ENCODE measurements around the gene SELE.

Gene SELE, protein sequence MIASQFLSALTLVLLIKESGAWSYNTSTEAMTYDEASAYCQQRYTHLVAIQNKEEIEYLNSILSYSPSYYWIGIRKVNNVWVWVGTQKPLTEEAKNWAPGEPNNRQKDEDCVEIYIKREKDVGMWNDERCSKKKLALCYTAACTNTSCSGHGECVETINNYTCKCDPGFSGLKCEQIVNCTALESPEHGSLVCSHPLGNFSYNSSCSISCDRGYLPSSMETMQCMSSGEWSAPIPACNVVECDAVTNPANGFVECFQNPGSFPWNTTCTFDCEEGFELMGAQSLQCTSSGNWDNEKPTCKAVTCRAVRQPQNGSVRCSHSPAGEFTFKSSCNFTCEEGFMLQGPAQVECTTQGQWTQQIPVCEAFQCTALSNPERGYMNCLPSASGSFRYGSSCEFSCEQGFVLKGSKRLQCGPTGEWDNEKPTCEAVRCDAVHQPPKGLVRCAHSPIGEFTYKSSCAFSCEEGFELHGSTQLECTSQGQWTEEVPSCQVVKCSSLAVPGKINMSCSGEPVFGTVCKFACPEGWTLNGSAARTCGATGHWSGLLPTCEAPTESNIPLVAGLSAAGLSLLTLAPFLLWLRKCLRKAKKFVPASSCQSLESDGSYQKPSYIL

DNA sequence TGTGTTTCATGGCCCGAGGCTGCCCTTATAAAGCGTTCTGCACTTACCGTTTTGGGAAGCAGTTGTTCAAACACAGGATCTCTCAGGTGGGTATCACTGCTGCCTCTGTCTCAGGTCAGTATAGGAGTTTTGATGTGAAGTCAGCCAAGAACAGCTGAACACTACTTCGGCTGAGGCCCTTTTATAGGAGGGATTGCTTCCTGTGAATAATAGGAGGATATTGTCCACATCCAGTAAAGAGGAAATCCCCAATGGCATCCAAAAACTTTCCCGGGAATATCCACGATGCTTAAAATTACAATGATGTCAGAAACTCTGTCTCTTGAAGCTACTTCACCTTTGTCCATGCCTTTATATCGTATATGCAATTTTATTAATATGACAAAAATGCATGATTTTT lies at the start of gene SELE:
Gene SELE, minus strand, starts transcription at position 156 of the 400 bp plus-strand sequence. CDS start 467 bp downstream, outside the sequence.
- no peak for DNase-seq

DNA sequence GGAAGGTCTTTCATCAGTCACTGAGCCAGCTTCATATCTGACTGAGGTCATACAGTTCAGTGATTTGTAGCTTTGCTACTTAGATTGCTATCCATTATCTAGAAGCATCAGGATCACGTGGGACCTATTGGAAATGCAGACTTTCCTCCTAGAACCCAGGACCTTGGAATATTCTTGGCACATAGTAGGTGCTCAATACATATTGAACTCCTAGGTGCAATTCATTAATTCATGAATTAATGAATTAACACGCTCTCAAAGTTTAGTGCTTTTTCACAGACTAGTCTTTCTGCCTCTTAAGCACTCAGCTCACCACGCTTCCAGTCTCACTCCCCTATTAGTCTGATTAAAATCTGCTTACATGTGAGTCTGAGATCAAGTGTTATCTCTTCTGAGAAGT lies 48.7 kb upstream of the SELE start:
- no peak for DNase-seq

DNA sequence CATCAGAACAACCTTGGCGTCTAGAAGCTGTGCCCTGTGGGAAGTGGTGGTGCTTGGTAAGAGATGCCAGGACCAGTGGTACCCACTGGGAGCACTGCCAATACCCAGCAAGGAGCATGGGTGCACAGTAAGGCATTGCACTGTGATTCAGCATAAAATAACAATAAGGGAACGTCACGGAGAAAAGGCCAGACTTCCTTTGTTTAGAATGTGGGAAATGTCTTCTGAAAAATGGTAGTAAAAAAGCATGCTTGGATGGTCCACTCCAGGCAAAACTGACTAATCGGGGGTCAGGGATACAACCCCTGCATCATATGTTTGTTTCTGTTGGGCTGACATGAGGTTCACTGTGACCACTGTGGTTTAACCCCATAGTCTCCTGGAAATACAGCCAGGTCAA lies 46.1 kb upstream of the SELE start:
- DNase-seq = no peak

DNA sequence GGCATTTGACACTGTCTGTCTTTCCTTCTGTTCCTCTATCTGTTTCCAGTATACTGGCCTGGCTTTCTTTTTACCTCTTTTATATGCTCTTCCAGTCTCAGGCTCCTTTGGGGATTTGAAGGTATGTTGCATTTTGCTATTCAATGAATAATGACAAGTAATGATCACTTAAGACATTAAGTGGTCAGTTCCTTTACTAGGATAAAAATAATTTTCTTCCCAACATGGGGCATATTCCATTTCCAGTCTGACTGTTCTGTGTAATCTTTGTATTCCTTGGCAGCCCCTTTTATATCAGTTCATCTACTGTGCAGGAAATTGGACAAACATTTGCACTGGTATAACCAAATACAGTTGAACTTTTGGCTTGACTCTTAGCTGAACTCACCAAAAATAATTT lies 45.3 kb upstream of the SELE start:
- no peak for DNase-seq

DNA sequence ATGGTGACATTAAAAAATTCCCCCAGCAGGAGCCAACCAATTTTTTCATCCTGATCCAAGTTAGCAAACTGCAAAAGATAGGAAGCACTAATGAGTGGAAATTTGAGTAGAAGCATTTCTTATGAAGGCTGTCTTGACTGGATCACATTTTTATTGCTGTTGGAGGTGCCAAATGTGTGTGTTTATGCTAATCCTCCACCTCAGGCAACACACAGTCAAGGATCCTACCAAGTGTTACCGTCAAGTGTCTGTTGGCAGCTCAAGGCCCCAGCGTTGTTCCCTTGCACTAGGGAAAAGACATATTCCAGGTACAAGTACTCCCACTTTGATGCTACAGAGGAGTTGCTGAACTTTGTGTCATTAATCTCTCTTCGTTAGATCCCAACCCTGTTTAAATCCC lies 42.6 kb upstream of the SELE start:
- DNase-seq = no peak

DNA sequence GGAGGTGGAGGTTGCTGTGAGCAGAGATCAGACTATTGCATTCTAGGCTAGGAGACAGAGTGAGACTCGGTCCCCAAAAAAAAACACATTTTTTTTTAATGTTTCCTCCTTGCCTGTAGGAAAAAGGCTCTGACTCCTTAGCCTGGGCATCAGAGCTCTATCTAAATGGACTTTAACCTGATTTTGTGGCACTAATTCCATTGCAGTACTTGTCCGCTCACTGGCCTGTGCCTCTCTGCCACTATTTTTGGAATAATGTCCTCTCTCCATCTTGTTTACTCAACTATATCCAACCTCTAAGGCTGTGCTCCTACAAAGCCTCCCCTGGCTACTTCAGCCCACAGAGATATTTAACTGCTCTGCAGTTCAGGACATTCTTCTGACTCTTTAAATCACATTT lies 34.3 kb upstream of the SELE start:
- no peak for DNase-seq

DNA sequence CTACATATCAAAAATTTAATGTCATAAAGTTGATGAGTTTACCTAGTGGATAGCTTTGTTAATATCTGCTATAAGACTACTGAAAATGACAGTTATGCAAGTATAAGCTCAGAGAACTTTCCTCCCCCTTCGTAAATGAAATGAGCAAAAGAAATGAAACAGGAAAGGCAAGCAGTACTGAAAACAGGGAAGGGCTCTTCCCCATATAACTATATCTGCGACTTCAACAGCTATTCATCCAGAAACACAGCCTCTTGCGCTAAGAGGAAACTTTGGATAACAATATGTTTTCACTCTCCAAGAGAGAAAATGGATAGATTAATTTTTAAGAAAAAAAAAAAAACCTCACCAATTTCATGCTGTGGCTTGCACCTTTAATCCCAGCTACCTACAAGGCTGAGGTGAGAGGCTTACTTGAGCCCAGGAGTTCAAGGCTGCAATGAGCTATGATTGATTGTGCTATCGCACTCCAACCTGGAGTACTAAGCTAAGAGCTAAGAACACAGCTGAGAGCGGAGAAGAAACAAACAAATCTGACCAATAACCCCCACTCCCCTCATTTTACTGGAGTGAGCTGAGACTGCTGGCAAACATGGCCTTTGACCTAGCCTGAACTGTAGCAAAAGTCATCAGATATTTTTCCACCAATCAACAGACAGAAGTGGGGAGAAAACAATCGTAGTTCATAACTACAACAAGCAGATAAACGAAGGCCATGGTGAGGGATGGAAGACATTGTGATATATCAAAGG lies 31.9 kb upstream of the SELE start:
- no peak for DNase-seq

DNA sequence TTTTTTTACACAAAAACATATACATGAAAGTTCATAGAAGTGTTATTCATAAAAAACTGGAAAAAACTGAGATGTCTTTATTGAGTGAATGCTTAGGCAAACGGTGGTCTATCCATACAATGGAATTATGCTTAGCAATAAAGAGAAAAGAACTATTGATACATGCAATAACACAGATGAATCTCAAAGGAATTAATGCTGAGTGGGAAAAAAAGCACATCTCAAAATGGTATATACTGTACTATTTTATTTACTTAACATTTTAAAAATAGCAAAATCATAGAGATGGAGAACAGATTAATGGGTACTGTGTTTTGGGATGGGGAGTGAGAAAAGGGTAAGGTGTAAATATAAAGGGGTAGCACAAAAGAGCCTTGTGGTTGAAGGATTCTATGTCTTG lies 31.0 kb upstream of the SELE start:
- no peak for DNase-seq

DNA sequence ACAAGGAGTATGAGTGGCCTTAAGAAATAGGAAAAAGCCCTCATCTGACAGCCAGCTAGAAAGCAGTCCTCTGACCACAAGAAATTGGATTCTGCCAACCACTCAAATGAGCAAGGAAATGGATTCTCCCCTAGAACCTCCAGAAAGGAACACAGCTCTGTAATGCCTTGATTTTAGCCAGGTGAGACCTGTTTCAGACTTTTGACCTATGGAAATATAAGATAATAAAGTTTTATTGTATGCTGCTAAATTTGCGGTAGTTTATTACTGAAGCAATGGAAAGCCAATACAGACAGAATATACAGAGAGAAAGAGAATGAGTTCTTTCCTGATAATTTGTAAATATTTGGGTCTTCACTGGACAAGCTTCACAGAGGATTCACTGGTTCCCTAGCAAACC lies 28.8 kb upstream of the SELE start:
- DNase-seq = no peak

DNA sequence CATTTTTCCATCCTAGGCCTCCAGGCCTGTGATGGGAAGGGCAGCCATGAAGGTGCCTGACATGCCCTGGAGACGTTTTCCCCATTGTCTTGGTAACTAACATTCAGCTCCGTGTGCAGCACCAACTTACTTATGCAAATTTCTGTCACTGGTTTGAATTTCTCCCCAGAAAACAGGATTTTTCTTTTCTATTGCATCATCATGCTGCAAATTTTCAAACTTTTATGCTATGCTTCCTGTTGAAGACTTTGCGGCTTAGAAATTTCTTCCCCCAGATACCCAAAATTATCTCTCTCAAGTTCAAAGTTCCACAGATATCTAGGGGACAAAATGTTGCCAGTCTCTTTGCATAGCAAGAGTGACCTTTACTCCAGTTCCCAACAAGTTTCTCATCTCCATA lies 25.2 kb upstream of the SELE start:
- DNase-seq = no peak

DNA sequence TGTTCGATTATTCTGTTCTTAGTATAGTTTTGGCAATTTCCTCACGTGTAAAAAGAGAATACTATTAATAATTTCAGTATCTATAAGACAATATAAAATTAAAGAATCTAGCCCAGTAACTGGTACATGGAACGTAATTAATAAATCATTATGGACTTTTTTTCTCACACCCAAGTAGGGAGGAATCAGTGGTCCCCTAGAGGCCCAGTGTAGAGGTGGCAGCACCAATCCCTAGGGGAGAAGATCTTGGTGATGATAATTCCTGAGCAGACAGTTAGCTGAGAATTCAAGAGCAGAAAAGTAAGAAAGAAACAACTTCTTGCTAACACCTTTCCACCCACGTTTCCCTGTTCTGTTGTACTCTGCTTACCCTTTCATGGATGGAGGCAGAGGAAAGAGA lies 19.7 kb upstream of the SELE start:
- no peak for DNase-seq

DNA sequence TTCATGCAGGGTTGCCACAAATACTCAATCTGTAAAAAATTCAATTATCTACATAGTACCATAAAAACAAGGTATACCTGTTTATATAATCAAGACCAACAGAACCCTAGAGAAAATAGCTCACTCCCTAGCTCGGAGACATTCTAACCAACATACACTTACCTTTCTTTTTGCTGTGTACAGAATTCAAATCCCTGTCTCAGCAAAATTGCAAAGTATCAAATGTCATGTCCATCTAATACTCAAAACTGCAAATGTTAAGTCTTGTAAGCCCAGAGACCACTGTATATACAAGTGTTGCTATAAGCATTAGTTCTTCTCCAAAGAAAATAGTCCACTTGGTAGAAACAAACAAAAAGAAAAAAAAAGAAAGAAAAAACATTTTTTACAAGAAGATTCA lies 16.2 kb upstream of the SELE start:
- no peak for DNase-seq

DNA sequence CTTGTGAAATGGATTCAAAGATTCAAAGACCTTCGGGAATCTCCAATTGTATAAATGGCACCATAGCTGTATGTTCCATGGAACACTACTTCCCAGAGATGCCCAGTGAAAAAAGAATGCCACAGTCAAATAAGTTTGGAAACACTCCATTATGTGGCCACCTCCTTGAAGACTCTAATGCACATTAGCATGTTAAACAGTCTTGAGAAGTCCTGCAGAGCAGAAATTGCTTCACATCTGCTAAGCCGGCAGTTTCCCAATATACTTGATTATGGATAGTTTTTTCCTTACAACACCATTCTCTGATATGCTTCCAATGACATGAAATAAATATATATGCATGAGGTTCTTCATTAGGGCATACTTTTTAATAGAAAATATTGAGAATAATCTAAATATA lies 12.7 kb upstream of the SELE start:
- DNase-seq = no peak

DNA sequence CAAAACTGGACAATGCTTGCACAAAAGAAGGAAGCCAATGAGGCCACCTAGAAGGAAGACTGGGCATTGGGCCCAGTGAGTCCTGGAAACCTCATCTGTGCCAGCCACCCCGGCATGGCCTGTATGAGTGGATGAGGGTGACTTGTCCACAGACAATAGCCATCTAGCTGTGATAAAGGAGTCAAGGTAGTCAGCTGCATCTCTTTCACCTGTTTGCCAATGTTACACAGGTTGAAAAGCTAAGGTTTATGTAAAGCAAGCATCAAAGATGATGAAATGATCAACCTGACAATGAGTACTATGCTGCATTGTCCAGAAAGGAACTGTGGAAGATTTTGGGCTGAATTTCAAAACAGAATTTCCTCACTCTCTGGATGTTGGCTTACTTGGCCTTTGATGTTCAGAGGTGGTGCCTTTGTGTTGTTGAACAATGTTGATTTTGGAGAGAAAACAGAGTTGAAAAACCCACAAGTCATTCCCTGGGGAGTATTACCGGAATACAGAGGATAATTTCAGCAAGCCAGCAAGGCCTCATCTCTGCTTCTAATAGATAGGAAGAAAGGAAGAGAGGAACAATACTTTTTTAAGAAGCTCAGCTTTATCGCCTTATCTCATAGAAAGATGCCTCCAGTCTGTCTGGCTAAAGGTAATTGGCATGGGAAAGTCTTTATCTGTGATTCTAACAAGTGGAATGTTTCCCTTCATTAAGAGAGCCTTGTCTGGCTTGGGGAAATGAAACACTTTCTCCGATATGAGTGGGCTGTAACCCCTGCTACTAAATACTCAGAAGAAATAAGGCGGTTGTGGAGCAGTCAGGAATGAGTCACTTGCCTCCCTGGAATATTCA lies 11.4 kb upstream of the SELE start:
- no peak for DNase-seq

DNA sequence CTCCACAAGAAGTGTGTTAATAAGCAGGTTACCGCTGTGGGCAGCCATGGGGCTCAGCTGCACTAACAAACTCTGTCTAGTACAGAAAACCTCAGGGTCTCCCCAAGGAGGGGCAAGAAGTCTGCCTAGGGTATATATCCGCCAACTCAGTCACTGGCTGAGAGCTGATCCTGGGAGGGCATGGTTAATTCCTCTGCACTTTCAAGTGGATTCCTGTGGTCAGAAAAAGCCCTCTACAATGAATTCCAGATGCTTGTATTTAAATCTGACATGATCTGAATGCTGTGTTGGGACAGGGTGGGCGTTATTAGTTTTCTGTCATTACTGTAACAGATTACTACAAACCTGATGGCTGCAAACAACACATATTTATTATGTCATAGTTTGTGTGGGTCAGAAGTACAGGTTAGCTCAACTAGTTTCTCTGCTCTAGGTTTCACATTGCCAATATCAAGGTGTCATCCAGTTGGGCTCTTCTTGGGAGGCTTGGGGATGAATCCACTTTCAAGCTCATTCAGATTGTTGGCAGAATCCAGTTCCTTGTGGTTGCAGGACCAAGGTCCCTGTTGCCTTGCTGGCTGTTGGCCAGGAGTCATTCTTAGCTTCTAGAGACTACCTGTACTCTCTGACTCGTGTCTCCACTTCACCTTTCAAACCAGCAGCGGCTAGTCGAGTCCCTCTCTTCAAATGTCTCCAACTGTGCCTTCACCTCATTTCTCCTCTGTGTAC lies 8.0 kb upstream of the SELE start:
- DNase-seq = no peak

DNA sequence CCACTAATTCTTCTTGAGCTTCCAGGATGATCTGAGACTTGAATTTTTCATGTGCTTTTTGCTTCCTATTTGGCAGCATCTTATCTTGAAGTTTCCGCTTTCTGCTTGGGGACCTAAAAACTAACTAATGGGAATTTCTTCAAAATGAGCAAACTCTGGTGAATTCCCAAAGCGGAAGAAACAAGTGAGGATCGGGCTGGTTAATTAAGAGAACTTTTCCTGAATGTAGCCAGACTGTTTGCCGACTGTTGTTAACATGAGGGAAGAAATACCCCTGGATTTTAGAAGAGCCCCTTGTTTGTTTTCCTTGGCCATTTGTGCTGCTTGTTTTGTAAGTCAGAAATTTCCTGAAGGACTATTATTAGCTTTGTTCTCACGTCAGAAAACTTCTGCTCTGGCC lies 6.1 kb upstream of the SELE start:
- no peak for DNase-seq

DNA sequence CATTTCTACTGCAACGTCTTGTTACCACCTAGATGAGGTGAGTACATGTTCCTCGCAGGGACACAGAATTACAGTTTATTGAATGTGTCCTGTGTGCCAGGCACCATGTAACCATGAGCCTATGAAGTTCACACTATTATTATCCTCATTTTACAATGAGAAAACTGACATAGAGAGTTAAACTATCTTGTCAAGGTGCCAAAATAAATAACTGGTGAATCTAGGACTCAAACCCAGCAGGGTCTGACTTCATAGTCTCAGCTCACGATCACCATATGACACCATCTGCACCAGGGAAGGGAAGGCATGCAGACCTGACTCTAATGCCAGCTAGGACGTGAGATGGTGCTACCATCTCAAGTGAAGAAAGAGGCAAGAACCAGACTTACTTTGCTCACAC lies 2.4 kb downstream of the SELE start:
- no peak for DNase-seq

DNA sequence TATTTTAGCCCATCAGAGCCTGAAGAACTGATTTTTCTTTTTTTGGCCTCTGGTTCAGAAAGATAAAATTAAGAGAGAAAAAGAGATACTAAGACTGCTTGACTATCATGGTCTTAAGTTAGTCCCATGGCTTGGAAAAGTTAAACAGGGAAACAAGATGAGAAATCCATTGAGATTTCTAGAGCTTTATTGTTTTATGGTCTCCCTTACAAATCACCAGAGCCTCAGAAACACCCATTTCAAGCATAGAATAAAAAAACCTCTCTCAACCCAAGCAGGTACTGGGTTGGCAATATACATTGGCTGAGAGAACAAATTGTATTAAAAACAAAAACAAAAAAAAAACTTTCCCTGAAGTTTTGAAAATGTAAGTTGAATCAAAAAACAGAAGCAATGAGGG lies 3.9 kb downstream of the SELE start:
- DNase-seq = no peak

DNA sequence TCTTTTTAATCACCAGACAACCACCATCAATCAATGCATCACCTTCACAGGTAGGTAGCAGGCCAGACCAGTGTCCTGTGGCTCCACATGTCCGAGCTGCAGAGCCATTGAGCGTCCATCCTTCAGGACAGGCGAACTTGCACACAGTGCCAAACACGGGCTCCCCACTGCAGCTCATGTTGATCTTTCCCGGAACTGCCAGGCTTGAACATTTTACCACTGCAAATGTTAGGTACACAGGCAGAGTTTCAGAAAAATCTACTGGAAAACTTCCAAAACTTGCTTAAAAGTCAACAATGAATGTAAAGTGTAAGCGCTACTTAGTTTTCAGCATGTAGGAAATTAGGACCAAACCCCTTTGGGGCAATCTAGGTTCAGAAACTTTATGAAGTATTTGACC lies 6.6 kb downstream of the SELE start:
- DNase-seq = no peak

DNA sequence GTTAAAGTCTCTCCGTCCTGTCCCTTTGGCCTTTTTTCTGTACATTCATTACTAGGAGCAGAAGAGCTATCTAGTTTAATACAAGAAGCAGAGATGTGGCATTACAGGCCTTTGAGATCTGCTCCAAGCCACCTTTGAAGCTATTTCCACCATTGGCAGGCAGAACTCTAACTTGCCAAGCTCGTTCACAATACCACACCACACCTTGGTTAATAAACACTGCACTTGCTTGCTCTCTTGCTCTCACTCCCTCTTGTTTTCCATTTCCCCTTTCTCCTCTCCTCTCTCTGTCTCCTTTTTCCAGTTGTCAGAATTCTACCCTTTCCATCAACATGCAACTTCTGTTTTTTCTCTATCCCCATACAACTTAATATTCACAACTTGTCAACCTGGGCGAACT lies 7.0 kb downstream of the SELE start:
- DNase-seq = no peak

DNA sequence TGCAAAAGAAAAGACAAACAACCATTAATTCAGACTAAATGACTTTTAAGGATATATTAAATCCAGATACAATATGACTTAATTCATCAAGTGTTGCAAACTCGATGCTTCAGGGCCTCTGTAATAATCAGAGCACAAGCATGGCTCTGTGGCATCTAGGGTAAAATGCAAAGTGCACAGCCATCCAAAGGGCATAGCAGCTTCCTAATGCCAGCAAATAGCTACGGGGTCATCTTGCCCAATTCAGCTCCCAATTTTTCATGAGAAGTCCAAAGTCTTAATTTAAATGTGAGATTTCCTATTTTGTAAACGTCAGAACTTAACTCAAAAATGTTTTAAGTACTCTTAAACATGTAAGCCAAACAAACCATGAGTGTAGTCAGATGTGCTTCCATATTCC lies 7.9 kb downstream of the SELE start:
- no peak for DNase-seq

DNA sequence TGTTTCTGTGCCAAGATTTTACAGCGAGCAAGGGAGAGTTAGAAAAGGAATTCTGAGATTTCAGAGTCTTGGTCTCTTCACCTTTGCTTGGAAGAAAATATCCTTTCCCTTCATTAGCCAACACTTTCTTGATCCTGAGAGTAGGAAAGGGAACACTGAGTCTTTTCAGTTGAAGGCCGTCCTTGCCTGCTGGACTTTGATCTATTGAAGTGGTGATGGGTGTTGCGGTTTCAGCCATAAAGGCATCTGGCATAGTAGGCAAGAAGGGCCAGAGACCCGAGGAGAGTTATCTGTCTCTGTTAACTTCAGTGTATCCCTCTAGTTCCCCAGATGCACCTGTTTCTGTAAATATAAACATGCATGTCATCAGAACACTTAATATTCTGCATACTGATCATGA lies 9.7 kb downstream of the SELE start:
- no peak for DNase-seq

DNA sequence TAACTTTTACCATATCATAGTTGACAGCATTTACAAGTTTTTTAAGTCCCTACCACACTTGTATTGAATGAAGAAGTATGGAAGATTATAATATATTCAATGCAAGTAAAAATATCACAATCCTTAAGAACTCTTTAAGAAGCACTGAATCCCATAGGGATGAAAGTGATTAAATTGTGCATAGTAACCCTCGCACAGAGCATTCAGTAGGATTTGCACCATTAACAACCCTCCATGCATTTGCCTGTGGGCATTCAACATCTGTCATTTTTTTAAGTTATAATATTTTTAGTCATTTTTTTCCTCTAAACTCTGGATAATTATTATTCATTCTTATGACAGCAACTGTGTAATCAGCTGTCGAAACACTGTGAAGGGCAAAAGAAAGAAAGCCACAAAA lies 10.1 kb downstream of the SELE start:
- no peak for DNase-seq
